ENCODE measurements around the gene STMN3. TPM values are rescaled to one million over a fixed set of nuclear protein-coding genes. Genes with fewer than 3 reads are reported as not detected.
"Not testable (repeated sequence)": the region's sequence is repeated elsewhere in the genome, so short reads cannot be mapped to it uniquely, and the experiment has no call there.

The STMN3 gene
- total and polyA plus RNA-seq, 4 donors: 13.6 to 20.9 (median 17.0) TPM

GRCh38 chr20:63633732-63634131, 19.5 kb downstream of the STMN3 start:
- no peaks in the 10 kb centered on the region for H3K27me3 ChIP-seq (ENCODE audit: control insufficient read depth in 3 of 3, insufficient read depth in 3 of 3, low read length in 2 of 3)
- H3K36me3 ChIP-seq (ENCODE audit: control insufficient read depth in 4 of 4, insufficient read depth in 4 of 4, low read length in 4 of 4): no peaks in the 10 kb centered on the region
- DNase-seq (no peak), ATAC-seq (ENCODE audit: insufficient read depth, low FRiP score) (no peak)
- no peak overlapping the region for H3K9ac ChIP-seq (ENCODE audit: insufficient read depth in 1 of 2, low read length in 2 of 2)
- peak overlapping the region in 1 of 2 donors; percentile 14 for H3K27ac ChIP-seq (ENCODE audit: low read depth in 1 of 2, low read length in 1 of 2)
- no peak overlapping the region for H3K4me3 ChIP-seq
- no peaks in the 10 kb centered on the region for H3K9me3 ChIP-seq (ENCODE audit: control insufficient read depth in 4 of 4, insufficient read depth in 3 of 4, low read length in 3 of 4)
- no peak for TF ChIP-seq CTCF (IDR thresholded peaks at IDR 0.05; ENCODE audit: control extremely low read depth, extremely low read depth)
- peaks cover 0 to 8% (median 3%) of the 10 kb centered on the region in 5 donors for H3K4me1 ChIP-seq (ENCODE audit: control insufficient read depth in 5 of 5, insufficient read depth in 5 of 5, low read length in 5 of 5)
- 77% methylated on average over 9 of the region's 9 CpGs for WGBS, 2 donors

- H3K27ac ChIP-seq (ENCODE audit: low read depth in 1 of 2, low read length in 1 of 2): peak overlapping the region in 1 of 2 donors; percentile 39
- 40 to 64% methylated on average over 10 of the region's 10 CpGs for WGBS, 2 donors
- ATAC-seq (ENCODE audit: insufficient read depth, low FRiP score); H3K9me3 ChIP-seq (ENCODE audit: control insufficient read depth in 4 of 4, insufficient read depth in 3 of 4, low read length in 3 of 4); H3K9ac ChIP-seq (ENCODE audit: insufficient read depth in 1 of 2, low read length in 2 of 2); H3K36me3 ChIP-seq (ENCODE audit: control insufficient read depth in 4 of 4, insufficient read depth in 4 of 4, low read length in 4 of 4); H3K4me3 ChIP-seq; DNase-seq; H3K27me3 ChIP-seq (ENCODE audit: control insufficient read depth in 3 of 3, insufficient read depth in 3 of 3, low read length in 2 of 3): not testable (repeated sequence)
- H3K4me1 ChIP-seq (ENCODE audit: control insufficient read depth in 5 of 5, insufficient read depth in 5 of 5, low read length in 5 of 5): peaks cover 0 to 12% (median 2%) of the 10 kb centered on the region in 5 donors
Measured at GRCh38 chr20:63631426-63631825, 21.8 kb downstream of the STMN3 start.

GRCh38 chr20:63630956-63631355, 22.3 kb downstream of the STMN3 start:
- not testable (repeated sequence) for DNase-seq; ATAC-seq (ENCODE audit: insufficient read depth, low FRiP score); H3K27me3 ChIP-seq (ENCODE audit: control insufficient read depth in 3 of 3, insufficient read depth in 3 of 3, low read length in 2 of 3); H3K9ac ChIP-seq (ENCODE audit: insufficient read depth in 1 of 2, low read length in 2 of 2); H3K9me3 ChIP-seq (ENCODE audit: control insufficient read depth in 4 of 4, insufficient read depth in 3 of 4, low read length in 3 of 4); H3K36me3 ChIP-seq (ENCODE audit: control insufficient read depth in 4 of 4, insufficient read depth in 4 of 4, low read length in 4 of 4); H3K4me3 ChIP-seq
- Histone ChIP-seq H3K4me1 (ENCODE audit: control insufficient read depth in 5 of 5, insufficient read depth in 5 of 5, low read length in 5 of 5) (peaks cover 0 to 13% (median 2%) of the 10 kb centered on the region in 5 donors), H3K27ac (ENCODE audit: low read depth in 1 of 2, low read length in 1 of 2) (peak overlapping the region in 1 of 2 donors; percentile 39)
- 89 to 99% methylated on average over 6 of the region's 6 CpGs for WGBS, 2 donors

- ATAC-seq (ENCODE audit: insufficient read depth, low FRiP score) (peak; percentile 50), DNase-seq (peak; percentile 63 to 76 (median 64))
- H3K9ac ChIP-seq (ENCODE audit: insufficient read depth in 1 of 2, low read length in 2 of 2): no peak overlapping the region
- H3K4me1 ChIP-seq (ENCODE audit: control insufficient read depth in 5 of 5, insufficient read depth in 5 of 5, low read length in 5 of 5): peaks cover 0 to 18% (median 2%) of the 10 kb centered on the region in 5 donors
- H3K9me3 ChIP-seq (ENCODE audit: control insufficient read depth in 4 of 4, insufficient read depth in 3 of 4, low read length in 3 of 4): no peaks in the 10 kb centered on the region
- TF ChIP-seq CTCF (IDR thresholded peaks at IDR 0.05; ENCODE audit: control extremely low read depth, extremely low read depth): no peak
- H3K4me3 ChIP-seq: peak overlapping the region; percentile 95
- H3K27ac ChIP-seq (ENCODE audit: low read depth in 1 of 2, low read length in 1 of 2): peak overlapping the region; percentile 97 to 100
- H3K36me3 ChIP-seq (ENCODE audit: control insufficient read depth in 4 of 4, insufficient read depth in 4 of 4, low read length in 4 of 4): no peaks in the 10 kb centered on the region
- no peaks in the 10 kb centered on the region for H3K27me3 ChIP-seq (ENCODE audit: control insufficient read depth in 3 of 3, insufficient read depth in 3 of 3, low read length in 2 of 3)
- 17 to 18% methylated on average over 22 of the region's 22 CpGs for WGBS, 2 donors
Measured at GRCh38 chr20:63628246-63628975, 24.8 kb downstream of the STMN3 start.
